Stimulated activated memory B cell treated with anti-CD40 and anti-IgM and Interleukin-4, amounts not matched to agents 10 μg/mL and 1 μg/mL and 100 μg/mL, for 72 hours (primary cell): ENCODE data around the gene ZNF462.

Experiments
- ATAC-seq: fragments of 150-1000 bp; cut with Tn5 transposase; 2 replicates; pipeline ENCODE4 v1.10.0; 2021
- H3K27ac Mint-ChIP-seq: one replicate; pipeline ENCODE4 v1.8.0; 2022; ENCODE audit warnings: mild to moderate bottlenecking, mixed read lengths
- H3K27me3 Mint-ChIP-seq: one replicate; pipeline ENCODE4 v1.8.0; 2022; ENCODE audit warnings: mixed read lengths
- H3K36me3 Mint-ChIP-seq: one replicate; pipeline ENCODE4 v1.8.0; 2022; ENCODE audit warnings: mixed read lengths
- H3K4me1 Mint-ChIP-seq: one replicate; pipeline ENCODE4 v1.8.0; 2022; ENCODE audit warnings: mixed read lengths
- H3K4me3 Mint-ChIP-seq: one replicate; pipeline ENCODE4 v1.8.0; 2022; ENCODE audit warnings: mild to moderate bottlenecking, moderate library complexity, mixed read lengths
- H3K9me3 Mint-ChIP-seq: one replicate; pipeline ENCODE4 v1.8.0; 2022; ENCODE audit warnings: mixed read lengths

The ZNF462 gene

DNA sequence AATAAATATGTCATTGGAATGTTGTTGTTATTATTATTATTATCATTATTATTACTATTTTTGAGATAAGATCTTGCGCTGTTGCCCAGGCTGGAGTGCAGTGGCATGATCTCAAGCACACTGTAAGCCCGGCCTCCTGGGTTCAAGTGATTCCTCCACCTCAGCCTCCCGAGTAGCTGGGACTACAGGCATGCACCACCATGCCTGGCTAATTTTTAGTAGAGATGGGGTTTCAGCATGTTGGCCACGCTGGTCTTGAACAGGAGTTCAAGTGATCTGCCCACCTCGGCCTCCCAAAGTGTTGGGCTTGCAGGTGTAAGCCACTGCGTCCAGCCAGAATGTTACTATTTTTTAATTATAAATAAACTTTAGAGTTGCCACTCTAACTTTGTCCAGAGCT is 14.4 kb downstream of the ZNF462 start:
- H3K4me3 Mint-ChIP-seq = no peak overlapping the region
- no peaks in the 10 kb centered on the region for H3K4me1 Mint-ChIP-seq
- no peak for ATAC-seq
- H3K36me3 Mint-ChIP-seq = no peaks in the 10 kb centered on the region
- no peaks in the 10 kb centered on the region for H3K27me3 Mint-ChIP-seq
- no peaks in the 10 kb centered on the region for H3K9me3 Mint-ChIP-seq
- no peak overlapping the region for H3K27ac Mint-ChIP-seq

DNA sequence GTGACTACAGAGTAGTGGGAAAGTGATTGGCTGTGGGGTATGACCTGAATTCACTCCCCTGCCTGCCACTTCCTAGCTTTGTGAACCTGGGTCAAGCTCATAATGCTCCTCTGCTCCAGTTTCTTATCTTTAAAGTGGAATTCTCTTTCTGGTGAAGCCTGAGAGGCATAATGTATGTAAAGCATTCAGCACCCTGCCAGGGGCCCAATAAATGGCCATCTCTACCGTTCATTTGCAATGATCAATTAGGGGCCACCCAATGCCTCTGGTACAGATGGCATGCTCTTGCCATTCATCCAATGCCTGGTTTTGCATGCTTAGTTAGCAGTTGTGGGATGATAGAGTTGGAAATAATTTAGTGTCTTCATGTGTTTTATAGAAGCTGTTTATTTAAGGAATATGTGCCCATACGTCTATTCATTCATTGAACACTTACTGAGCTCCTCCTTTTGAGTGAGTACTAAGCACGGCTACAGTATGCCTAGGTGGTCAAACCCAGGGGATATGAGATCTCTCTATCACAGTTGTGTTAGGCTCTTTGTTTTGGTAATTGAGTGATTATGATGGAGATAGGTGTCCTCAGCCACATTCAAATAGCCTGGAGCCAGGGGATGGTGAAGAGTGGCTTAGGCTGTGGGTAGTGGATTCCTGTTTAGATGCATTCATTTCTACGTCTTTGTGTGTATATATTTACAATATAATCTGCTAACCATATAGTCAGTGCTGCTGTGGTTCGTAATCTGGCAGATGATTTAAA is 15.3 kb downstream of the ZNF462 start:
- no peaks in the 10 kb centered on the region for H3K27me3 Mint-ChIP-seq
- no peaks in the 10 kb centered on the region for H3K9me3 Mint-ChIP-seq
- H3K36me3 Mint-ChIP-seq = no peaks in the 10 kb centered on the region
- no peak overlapping the region for H3K27ac Mint-ChIP-seq
- no peak for ATAC-seq
- no peak overlapping the region for H3K4me3 Mint-ChIP-seq
- H3K4me1 Mint-ChIP-seq = no peaks in the 10 kb centered on the region

DNA sequence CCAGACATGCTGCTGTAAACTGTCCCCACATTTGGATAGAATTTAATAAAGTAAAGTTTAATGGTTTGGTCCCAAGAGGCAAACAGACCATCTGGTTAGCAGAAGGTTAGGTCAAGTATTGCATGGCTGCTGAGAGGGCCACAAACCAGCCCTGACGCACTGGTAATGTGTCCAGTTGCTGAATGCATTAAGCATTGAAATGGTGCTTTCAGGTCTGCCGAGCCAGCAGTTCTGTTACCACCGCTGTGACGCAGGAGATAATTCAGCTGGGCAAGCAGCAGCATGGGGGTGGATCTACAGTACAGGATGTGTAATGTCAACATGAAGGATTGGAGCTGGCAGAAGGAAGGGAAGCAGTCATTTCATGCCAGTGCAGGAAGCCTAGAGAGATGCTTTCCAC is 16.0 kb downstream of the ZNF462 start:
- Mint-ChIP-seq H3K4me1 (no peaks in the 10 kb centered on the region), H3K4me3 (no peak overlapping the region), H3K27me3 (no peaks in the 10 kb centered on the region), H3K36me3 (no peaks in the 10 kb centered on the region), H3K27ac (no peak overlapping the region), H3K9me3 (no peaks in the 10 kb centered on the region)
- ATAC-seq = no peak

DNA sequence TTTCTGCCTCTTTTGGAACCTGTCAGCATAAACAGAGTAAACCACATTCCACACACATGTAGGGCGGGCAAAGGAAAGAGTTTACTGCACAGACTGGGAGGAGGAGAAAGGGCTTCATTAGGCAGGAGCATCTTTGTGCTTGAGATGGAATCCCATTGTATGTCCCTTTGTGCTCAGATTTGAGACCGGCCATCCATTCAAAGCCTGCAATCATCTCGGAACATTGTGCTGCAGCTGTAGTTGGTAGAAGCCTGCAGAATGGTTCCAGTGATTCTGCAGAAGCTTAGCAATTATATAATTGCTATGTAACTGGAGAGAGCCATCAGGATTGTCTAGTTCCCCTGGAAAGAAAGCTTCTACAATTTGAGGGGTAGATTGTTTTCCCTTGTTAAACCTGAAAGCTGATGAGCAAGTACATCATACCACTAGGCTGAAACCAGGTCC is 16.5 kb downstream of the ZNF462 start:
- Mint-ChIP-seq H3K4me3 (no peak overlapping the region), H3K9me3 (no peaks in the 10 kb centered on the region), H3K27me3 (no peaks in the 10 kb centered on the region), H3K36me3 (no peaks in the 10 kb centered on the region), H3K27ac (no peak overlapping the region), H3K4me1 (no peaks in the 10 kb centered on the region)
- no peak for ATAC-seq

DNA sequence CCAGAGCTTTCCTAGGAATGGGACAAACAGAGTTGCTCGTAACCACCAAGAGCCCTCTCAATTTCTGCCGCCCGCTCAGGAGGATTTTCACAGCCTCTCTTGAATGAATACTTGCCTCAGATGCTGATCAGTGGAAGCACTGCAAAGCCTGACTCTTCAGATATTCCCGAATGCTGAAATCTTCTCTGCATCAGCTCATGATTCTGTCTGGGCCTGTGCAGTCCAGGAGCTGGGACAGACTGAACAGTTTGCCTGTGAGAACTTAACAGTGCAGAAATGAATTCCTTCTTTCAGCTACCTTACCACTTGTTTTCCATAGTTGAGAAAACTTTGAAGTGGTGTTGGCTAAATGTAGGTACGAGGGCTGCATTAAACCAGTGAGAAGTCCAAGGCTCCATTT is 17.1 kb downstream of the ZNF462 start:
- H3K27me3 Mint-ChIP-seq = no peaks in the 10 kb centered on the region
- H3K4me1 Mint-ChIP-seq = no peaks in the 10 kb centered on the region
- H3K9me3 Mint-ChIP-seq = no peaks in the 10 kb centered on the region
- H3K36me3 Mint-ChIP-seq = no peaks in the 10 kb centered on the region
- no peak overlapping the region for H3K27ac Mint-ChIP-seq
- no peak overlapping the region for H3K4me3 Mint-ChIP-seq
- no peak for ATAC-seq

DNA sequence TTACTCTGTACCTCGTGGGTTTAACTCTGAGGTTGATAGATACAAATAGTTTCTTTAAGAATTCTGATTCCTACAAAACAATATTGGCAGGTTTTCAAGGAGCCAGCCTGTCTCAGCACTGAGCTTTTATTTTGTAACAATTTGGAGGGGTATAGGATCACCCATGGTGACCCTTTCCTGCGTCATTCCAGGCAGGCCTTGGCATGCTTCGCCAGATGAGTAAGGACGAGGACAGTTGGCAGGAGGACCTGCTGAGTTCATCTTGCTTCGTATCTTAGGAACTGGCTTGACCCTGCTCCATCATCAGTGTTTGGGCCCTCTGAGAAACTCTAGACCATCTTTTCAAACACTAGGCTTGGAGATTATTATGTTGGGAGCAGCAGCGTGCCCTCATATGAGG is 17.9 kb downstream of the ZNF462 start:
- Mint-ChIP-seq H3K27ac (no peak overlapping the region), H3K27me3 (no peaks in the 10 kb centered on the region)

DNA sequence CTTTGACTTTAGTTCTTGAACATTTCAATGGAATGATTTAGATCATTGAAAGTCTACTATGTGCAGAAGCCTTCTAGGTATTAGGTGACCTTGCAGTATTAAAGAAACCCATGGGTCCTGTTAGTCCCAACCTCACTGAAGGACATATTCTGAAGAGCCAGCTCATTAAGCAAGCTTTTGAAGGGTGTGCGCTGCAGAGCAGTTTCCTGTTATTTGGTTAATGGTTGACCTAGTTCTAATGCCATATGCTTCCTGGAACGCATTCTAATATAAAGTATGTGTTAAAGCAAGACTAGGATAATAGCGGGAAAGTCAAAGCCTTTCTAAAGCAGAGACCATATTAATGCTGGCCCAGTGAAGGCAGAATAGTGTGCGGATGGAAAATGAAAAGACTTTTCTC is 20.1 kb downstream of the ZNF462 start:
- H3K9me3 Mint-ChIP-seq = no peaks in the 10 kb centered on the region
- H3K27ac Mint-ChIP-seq = no peak overlapping the region
- H3K27me3 Mint-ChIP-seq = no peaks in the 10 kb centered on the region
- H3K36me3 Mint-ChIP-seq = no peaks in the 10 kb centered on the region
- ATAC-seq = no peak
- H3K4me1 Mint-ChIP-seq = no peaks in the 10 kb centered on the region
- no peak overlapping the region for H3K4me3 Mint-ChIP-seq

More for the DNA sequence above, 17.9 kb downstream of the ZNF462 start:
- ATAC-seq = no peak
- H3K9me3 Mint-ChIP-seq = no peaks in the 10 kb centered on the region
- no peak overlapping the region for H3K4me3 Mint-ChIP-seq
- no peaks in the 10 kb centered on the region for H3K36me3 Mint-ChIP-seq
- no peaks in the 10 kb centered on the region for H3K4me1 Mint-ChIP-seq

DNA sequence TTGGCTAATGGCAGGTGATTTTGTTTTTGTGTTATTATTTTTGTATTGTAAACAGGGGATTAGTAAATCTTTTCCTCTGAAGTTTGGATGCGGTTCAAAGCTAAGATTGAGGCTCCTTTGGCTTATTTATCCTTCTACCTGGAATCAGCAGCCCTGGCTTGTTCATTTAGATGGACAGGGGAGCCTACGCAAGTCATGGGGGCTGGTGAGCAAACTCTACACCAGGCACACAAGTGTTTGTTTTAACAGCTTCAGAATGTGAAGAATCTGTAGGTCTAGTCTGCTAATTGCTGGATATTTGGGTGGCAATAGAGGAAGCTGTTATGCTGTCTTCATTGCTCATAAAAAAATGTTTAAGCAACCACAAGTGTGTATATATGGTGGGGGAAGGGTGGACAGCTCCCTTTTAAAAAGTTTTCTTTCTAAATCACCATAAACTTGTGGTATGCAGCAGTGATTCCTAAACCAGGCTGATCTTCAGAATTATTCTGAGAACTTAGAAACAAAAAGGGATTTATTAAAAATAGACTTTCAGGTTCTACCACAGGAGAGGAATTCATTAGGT is 20.7 kb downstream of the ZNF462 start:
- Mint-ChIP-seq H3K27ac (no peak overlapping the region), H3K27me3 (no peaks in the 10 kb centered on the region), H3K9me3 (no peaks in the 10 kb centered on the region), H3K4me3 (no peak overlapping the region), H3K4me1 (no peaks in the 10 kb centered on the region), H3K36me3 (no peaks in the 10 kb centered on the region)
- no peak for ATAC-seq

DNA sequence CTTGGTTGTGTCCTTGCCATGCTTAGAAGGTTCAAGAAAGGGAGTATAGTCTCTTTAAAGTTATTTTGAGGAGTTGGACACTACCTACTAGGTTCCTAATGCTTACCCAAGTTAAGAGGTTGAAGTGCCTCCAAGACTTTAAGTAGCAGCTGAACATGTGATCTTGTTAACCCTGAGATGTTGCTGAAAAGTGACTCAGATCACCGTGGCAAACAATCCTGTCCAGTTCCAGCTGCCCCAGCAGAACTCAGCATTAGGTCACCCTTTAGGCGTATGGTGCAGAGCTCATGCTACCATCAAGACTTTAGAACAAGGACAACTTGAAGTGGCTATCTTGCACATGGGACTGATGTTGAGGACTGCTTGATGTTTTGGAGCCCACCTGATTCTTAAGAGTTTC is 22.5 kb downstream of the ZNF462 start:
- H3K27ac Mint-ChIP-seq = no peak overlapping the region
- H3K4me1 Mint-ChIP-seq = no peaks in the 10 kb centered on the region
- H3K9me3 Mint-ChIP-seq = no peaks in the 10 kb centered on the region
- H3K4me3 Mint-ChIP-seq = no peak overlapping the region
- no peak for ATAC-seq
- H3K27me3 Mint-ChIP-seq = no peaks in the 10 kb centered on the region
- no peaks in the 10 kb centered on the region for H3K36me3 Mint-ChIP-seq

DNA sequence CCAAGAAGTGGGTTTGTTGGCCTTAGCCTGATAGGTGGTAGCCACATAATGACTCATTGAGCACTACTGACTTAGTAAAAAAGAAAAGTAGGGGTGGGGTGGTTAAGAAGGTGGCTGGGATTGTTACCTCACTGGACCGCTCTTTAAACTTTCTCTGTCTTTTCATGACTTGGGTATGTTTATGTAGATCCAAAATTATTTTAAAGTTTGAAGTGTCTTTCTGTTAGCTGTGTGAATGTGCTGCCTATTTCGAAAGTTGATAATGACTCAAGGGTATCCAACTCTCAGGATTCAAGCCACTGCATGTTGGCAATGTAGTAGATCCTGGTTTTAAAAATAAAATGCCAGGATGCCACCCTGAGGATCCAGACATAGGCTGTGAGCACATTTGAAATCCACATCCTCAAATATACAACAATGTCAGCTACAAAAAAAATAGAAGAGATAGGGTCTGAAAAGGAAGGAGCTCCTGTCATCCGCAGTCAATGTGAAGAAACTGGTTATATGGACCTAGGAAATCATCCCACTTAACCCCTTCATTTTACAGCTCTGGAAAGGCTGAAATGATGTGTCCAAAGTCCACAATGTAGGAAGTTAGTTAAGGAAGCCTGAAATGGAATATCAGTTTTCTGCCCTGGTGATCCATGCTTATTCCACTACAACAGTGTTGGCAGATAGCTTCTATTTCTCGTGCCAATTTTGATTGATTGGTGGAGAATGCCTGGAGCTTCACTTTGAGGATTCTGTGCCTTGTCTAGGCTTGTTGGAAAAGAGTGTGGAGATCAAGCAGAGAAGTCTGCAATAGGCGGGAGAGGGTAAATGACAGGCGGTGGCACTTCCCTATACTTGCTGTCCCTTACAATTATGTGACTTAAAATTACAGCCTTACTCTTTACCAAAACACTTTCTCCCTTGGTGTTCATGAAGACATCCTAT is 23.4 kb downstream of the ZNF462 start:
- Mint-ChIP-seq H3K36me3 (no peaks in the 10 kb centered on the region), H3K9me3 (no peaks in the 10 kb centered on the region), H3K4me3 (no peak overlapping the region), H3K27ac (no peak overlapping the region), H3K4me1 (no peaks in the 10 kb centered on the region), H3K27me3 (no peaks in the 10 kb centered on the region)
- ATAC-seq = no peak

DNA sequence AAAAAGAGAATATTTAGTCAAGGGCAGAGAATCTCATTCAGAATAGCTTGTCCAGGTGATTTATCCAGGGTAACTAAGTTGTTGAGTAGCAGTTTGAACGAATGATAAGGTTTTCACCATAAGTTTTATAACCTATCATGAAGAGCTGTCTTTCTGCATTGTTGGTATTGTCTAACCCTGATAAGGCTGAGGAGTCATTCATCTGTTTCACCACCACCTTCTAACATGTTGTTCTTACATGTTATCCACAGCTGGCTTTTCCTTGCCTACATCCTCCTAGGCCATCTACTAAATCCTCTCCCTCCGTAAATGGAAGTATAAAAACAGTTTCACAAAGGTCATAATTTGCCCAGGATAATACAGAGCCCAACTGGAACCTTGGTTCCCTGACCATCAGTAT is 24.1 kb downstream of the ZNF462 start:
- no peaks in the 10 kb centered on the region for H3K27me3 Mint-ChIP-seq
- H3K4me3 Mint-ChIP-seq = no peak overlapping the region
- ATAC-seq = no peak
- no peaks in the 10 kb centered on the region for H3K9me3 Mint-ChIP-seq
- H3K27ac Mint-ChIP-seq = no peak overlapping the region
- no peaks in the 10 kb centered on the region for H3K4me1 Mint-ChIP-seq
- no peaks in the 10 kb centered on the region for H3K36me3 Mint-ChIP-seq

DNA sequence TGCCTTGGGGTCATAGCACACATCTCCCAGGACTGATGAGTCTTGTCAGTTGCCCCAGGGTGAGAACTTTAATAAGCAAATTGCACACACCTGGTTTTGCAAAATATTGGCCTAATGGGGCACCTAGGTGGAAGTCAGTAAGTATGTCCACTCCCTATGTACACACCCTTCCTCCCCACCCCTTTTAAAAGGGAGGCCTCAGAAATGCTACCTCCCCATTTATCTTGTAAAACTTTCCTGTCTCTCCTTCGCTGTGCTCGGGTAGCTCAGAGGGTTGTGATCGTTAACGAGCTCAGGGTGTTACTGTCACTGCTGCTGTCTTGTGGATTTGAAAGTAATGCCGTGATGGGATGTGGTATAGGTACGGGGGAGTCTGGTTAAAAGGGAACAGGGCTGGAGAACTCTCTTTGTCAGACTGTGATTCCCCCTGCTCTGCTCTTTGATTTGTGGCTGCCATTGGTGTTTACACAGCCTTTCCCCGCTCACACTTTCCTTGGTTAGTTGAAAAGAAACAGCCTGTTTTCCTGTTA is 26.2 kb downstream of the ZNF462 start:
- H3K27me3 Mint-ChIP-seq = no peaks in the 10 kb centered on the region
- ATAC-seq = no peak

DNA sequence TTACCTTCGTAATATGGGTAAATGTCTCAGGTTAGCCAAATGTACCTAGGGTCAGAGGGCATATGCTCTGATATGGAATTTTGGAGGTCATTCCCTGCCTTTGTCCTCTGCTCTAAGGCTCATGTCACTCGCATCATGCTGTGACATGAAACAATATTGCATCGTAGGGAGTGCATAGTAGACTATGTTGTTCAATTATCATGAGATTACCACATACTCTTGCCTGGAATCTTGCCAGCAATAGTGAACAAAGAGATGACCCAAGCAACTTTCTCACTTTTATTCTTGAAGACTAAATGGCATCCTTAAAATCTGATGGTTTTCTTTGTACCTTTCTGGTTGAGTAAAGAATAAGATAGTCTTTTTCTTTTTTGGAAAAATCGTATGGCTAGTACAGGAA is 27.6 kb downstream of the ZNF462 start:
- no peaks in the 10 kb centered on the region for H3K27me3 Mint-ChIP-seq
- H3K27ac Mint-ChIP-seq = no peak overlapping the region
- H3K9me3 Mint-ChIP-seq = no peaks in the 10 kb centered on the region
- H3K4me1 Mint-ChIP-seq = no peaks in the 10 kb centered on the region
- no peak for ATAC-seq
- no peaks in the 10 kb centered on the region for H3K36me3 Mint-ChIP-seq
- no peak overlapping the region for H3K4me3 Mint-ChIP-seq

More for the DNA sequence above, 26.2 kb downstream of the ZNF462 start:
- no peaks in the 10 kb centered on the region for H3K4me1 Mint-ChIP-seq
- no peaks in the 10 kb centered on the region for H3K9me3 Mint-ChIP-seq
- no peaks in the 10 kb centered on the region for H3K36me3 Mint-ChIP-seq
- H3K4me3 Mint-ChIP-seq = no peak overlapping the region
- no peak overlapping the region for H3K27ac Mint-ChIP-seq

DNA sequence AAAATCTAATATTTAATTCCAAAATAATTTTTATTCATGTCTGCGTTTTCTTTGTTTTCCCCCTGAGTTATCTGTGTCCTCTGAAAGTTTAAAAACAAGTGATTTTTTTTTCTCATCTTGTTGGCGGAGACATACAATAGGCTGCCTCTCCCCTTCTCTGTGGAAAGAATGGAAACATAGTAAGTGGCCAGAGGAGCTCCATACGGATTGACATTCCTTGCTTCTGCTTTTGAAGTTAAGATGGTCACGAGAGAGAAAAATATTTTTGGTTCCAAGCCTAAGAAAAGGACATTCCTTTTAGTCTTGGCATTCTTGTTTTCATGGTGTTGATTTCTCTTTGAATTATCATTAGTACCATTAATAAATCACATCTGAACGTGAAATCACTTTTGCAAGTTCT is 28.3 kb downstream of the ZNF462 start:
- Mint-ChIP-seq H3K9me3 (no peaks in the 10 kb centered on the region), H3K27me3 (no peaks in the 10 kb centered on the region), H3K36me3 (no peaks in the 10 kb centered on the region), H3K4me3 (no peak overlapping the region), H3K27ac (no peak overlapping the region), H3K4me1 (no peaks in the 10 kb centered on the region)
- no peak for ATAC-seq

DNA sequence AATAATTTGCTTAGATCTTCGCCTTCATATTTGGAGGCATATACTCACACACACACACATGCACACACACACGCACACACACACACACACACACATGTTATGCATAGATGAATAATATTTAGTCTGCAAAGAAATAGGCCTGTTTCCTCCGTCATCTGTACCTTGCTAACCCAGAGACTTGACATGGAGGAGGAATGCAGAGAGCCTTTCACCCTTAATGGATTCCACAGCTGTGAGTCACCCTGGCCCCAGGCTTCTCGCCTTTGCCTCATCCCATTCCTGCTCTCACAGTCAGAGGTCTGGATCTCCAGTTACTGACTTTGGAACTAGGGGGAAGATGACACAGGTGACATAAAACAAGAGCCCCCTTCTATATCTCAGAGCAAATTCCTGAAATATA is 29.7 kb downstream of the ZNF462 start:
- H3K4me3 Mint-ChIP-seq = no peak overlapping the region
- H3K36me3 Mint-ChIP-seq = no peaks in the 10 kb centered on the region
- H3K27me3 Mint-ChIP-seq = no peaks in the 10 kb centered on the region
- no peak for ATAC-seq
- no peak overlapping the region for H3K27ac Mint-ChIP-seq
- H3K9me3 Mint-ChIP-seq = no peaks in the 10 kb centered on the region
- no peaks in the 10 kb centered on the region for H3K4me1 Mint-ChIP-seq
